Measurements from ENCODE around the gene HAGH.

The HAGH gene

DNA sequence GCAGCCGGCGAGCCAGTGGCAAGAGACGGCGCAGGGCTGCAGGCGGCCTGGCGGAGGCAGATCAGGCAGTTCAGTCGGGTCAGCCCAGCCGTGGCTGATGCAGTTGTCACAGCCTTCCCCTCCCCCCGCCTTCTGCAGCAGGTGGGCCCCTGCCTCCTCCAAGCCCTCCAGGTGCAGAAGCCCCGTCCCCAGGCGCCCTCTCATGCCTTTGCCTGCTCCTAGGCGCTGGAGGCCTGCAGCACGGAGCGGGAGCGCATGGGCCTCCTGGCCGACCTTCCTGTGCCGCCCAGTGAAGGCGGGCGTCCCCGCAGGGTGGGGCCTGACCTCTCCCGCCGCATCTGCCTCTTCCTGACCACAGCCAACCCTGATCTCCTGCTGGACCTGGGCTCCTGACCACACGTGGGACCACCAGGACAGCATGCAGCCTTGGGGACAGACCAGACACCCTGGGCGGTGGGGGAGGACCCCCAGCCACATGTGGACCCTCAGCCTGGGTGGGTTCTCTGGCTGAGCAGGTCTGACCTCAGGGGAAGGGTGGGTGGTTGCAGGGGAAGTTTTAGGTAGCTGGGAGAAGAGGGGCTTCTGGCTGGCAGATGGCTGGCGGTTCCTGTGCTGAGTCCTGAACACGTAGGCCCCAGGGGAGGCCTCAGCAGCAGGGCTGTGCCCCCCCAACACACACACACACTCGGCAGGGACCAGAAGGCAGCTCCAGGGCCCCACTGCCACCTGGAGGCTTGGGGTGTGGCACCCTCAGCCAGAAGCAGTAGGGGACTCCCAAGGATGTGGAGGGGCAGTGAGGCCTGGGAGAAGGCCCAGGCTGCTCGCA is 50.6 kb downstream of the HAGH start:
- no peaks in the 10 kb centered on the region for H3K9me3 ChIP-seq (ENCODE audit: control extremely low read depth in 1 of 5, control insufficient read depth in 4 of 5, insufficient read depth in 2 of 5, low read depth in 1 of 5, low read length in 4 of 5)
- H3K36me3 ChIP-seq (ENCODE audit: control insufficient read depth in 4 of 4, insufficient read depth in 4 of 4, low read length in 3 of 4) = peaks cover 0 to 63% (median 41%) of the 10 kb centered on the region in 4 experiments
- 90% methylated on average over 24 of the region's 28 CpGs for WGBS (ENCODE audit: insufficient coverage)
- no peak overlapping the region for H3K4me3 ChIP-seq (ENCODE audit: control insufficient read depth in 1 of 7, extremely low read depth in 1 of 7, insufficient read depth in 4 of 7, low read depth in 2 of 7, low read length in 6 of 7)
- H3K27me3 ChIP-seq (replicated peaks in 2 of 5; ENCODE audit: control insufficient read depth in 4 of 5, insufficient read depth in 5 of 5, low read length in 4 of 5) = no peaks in the 10 kb centered on the region
- ChIA-PET POLR2A (interaction anchor here (0.6 kb wide), 1 partner anchor 26 kb away, joined by 3 read pairs; no protein-coding TSS in a partner anchor), CTCF (interaction anchor here (1.2 to 1.6 kb wide), 2 partner anchors 12 to 40 kb away, joined by 3 to 4 read pairs; no protein-coding TSS in a partner anchor)
- H3K4me1 ChIP-seq (ENCODE audit: control extremely low read depth in 1 of 4, control insufficient read depth in 4 of 4, insufficient read depth in 4 of 4, low read length in 3 of 4) = peaks cover 5 to 27% (median 27%) of the 10 kb centered on the region in 4 experiments
- H3K27ac ChIP-seq (ENCODE audit: insufficient read depth in 1 of 2, low read depth in 1 of 2, low read length in 2 of 2, poor library complexity in 1 of 2, severe bottlenecking in 2 of 2) = no peak overlapping the region
- DNase-seq = no peak

DNA sequence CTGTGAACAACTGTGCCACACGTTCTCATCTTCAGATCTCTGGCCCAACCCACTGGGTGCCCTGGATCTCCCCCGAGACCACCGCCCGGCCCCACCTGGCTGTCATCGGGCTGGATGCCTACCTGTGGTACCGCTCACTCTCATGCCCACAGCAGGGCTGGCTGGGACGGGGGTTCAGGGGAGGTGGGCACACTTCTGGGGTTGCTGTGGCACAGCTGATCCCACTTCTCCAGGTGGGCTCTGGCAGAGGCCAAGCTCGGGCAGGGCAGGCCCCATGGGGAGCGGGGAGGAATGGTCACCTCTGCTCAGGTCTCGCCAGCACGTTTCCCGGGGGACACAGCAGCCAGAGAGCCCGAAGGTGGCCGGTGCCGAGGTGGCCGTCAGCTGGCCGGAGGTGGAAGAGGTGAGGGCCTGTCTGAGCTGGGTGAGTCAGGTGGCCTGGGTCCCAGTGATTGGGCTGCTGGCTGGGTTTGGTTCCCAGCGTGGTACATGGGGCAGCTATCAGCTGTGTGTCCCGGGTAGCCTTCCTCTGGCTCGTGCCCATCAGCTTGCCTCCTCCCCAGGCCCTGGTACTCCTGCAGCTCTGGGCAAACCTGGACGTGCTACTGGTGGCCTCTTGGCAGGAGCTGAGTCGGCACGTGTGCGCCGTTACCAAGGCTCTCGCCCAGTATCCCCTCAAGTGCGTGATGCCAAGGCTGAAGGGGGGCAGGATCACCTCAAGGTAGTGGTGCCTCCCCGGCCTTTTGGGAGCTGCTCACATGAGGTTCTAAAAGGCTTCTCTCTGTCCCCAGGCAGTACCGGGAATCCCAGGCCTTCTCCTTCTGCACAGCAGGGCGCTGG is 51.4 kb downstream of the HAGH start:
- Histone ChIP-seq H3K27ac (ENCODE audit: insufficient read depth in 1 of 2, low read depth in 1 of 2, low read length in 2 of 2, poor library complexity in 1 of 2, severe bottlenecking in 2 of 2) (no peak overlapping the region), H3K36me3 (ENCODE audit: control insufficient read depth in 4 of 4, insufficient read depth in 4 of 4, low read length in 3 of 4) (peaks cover 0 to 64% (median 35%) of the 10 kb centered on the region in 4 experiments), H3K4me1 (ENCODE audit: control extremely low read depth in 1 of 4, control insufficient read depth in 4 of 4, insufficient read depth in 4 of 4, low read length in 3 of 4) (peaks cover 5 to 32% (median 31%) of the 10 kb centered on the region in 4 experiments), H3K27me3 (replicated peaks in 2 of 5; ENCODE audit: control insufficient read depth in 4 of 5, insufficient read depth in 5 of 5, low read length in 4 of 5) (no peaks in the 10 kb centered on the region), H3K4me3 (ENCODE audit: control insufficient read depth in 1 of 7, extremely low read depth in 1 of 7, insufficient read depth in 4 of 7, low read depth in 2 of 7, low read length in 6 of 7) (no peak overlapping the region), H3K9me3 (ENCODE audit: control extremely low read depth in 1 of 5, control insufficient read depth in 4 of 5, insufficient read depth in 2 of 5, low read depth in 1 of 5, low read length in 4 of 5) (no peaks in the 10 kb centered on the region)
- ChIA-PET POLR2A (interaction anchor here (0.6 kb wide), 1 partner anchor 25 kb away, joined by 3 read pairs; no protein-coding TSS in a partner anchor), CTCF (interaction anchor here (1.0 to 1.6 kb wide), 4 partner anchors 7 to 151 kb away, joined by 3 to 9 read pairs (median 4); partner anchors contain the start of genes NUBP2 and SPSB3)
- WGBS (ENCODE audit: insufficient coverage) = 96% methylated on average over 29 of the region's 30 CpGs
- DNase-seq = no peak

GRCh38 chr16:1774448-1774780 is 52.2 kb downstream of the HAGH start:
- Histone ChIP-seq H3K4me3 (ENCODE audit: control insufficient read depth in 1 of 7, extremely low read depth in 1 of 7, insufficient read depth in 4 of 7, low read depth in 2 of 7, low read length in 6 of 7) (peak overlapping the region in 5 of 7 experiments; percentile 34 to 94 (median 88)), H3K9me3 (ENCODE audit: control extremely low read depth in 1 of 5, control insufficient read depth in 4 of 5, insufficient read depth in 2 of 5, low read depth in 1 of 5, low read length in 4 of 5) (no peaks in the 10 kb centered on the region), H3K27me3 (replicated peaks in 2 of 5; ENCODE audit: control insufficient read depth in 4 of 5, insufficient read depth in 5 of 5, low read length in 4 of 5) (no peaks in the 10 kb centered on the region), H3K27ac (ENCODE audit: insufficient read depth in 1 of 2, low read depth in 1 of 2, low read length in 2 of 2, poor library complexity in 1 of 2, severe bottlenecking in 2 of 2) (no peak overlapping the region), H3K36me3 (ENCODE audit: control insufficient read depth in 4 of 4, insufficient read depth in 4 of 4, low read length in 3 of 4) (peaks cover 0 to 64% (median 29%) of the 10 kb centered on the region in 4 experiments), H3K4me1 (ENCODE audit: control extremely low read depth in 1 of 4, control insufficient read depth in 4 of 4, insufficient read depth in 4 of 4, low read length in 3 of 4) (peaks cover 5 to 34% (median 32%) of the 10 kb centered on the region in 4 experiments)
- ChIA-PET POLR2A (interaction anchor here (0.6 to 1.1 kb wide), 2 partner anchors 7 to 97 kb away, joined by 3 read pairs; partner anchors contain the start of gene JPT2), CTCF (interaction anchor here (1.0 to 2.3 kb wide), 5 partner anchors 8 to 152 kb away, joined by 3 to 10 read pairs (median 4); partner anchors contain the start of genes NUBP2 and SPSB3)
- no peak for DNase-seq
- 92% methylated on average over 7 of the region's 7 CpGs for WGBS (ENCODE audit: insufficient coverage)

DNA sequence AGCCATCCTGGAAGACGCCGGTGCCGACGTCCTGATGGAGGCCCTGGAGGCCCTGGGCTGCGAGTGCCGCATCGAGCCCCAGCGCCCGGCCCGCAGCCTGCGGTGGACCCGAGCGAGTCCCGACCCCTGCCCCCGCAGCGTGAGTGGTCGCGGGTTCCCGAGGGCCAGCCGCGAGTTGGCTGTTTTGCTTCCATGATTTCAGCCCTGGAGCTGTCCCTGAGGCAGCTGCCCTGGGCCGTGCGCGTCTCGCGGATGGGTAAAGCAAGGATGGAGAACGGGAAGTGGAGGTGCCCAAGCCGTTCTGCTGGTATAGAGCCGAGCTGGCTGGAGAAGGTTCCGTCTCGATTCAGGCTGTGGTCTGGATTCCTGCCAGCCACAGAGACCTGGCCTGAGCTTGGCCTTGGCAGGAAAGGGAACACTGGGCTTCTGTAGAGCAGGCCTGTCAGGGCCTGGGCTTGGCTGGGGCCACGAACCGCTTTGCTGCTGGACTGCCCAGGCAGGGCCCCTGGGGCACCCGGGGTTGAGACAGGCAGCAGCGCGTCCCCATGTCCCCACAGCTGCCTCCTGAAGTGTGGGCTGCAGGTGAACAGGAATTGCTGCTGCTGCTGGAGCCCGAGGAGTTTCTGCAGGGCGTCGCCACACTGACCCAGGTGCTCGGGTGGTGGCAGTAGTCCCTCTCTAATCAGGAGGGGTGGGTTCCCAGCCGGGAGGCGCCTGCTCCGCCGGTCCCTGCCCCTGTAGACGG is 52.8 kb downstream of the HAGH start:
- Histone ChIP-seq H3K36me3 (ENCODE audit: control insufficient read depth in 4 of 4, insufficient read depth in 4 of 4, low read length in 3 of 4) (peaks cover 0 to 64% (median 27%) of the 10 kb centered on the region in 4 experiments), H3K4me3 (ENCODE audit: control insufficient read depth in 1 of 7, extremely low read depth in 1 of 7, insufficient read depth in 4 of 7, low read depth in 2 of 7, low read length in 6 of 7) (peak overlapping the region; percentile 69 to 94 (median 84)), H3K27me3 (replicated peaks in 2 of 5; ENCODE audit: control insufficient read depth in 4 of 5, insufficient read depth in 5 of 5, low read length in 4 of 5) (no peaks in the 10 kb centered on the region), H3K9me3 (ENCODE audit: control extremely low read depth in 1 of 5, control insufficient read depth in 4 of 5, insufficient read depth in 2 of 5, low read depth in 1 of 5, low read length in 4 of 5) (no peaks in the 10 kb centered on the region), H3K27ac (ENCODE audit: insufficient read depth in 1 of 2, low read depth in 1 of 2, low read length in 2 of 2, poor library complexity in 1 of 2, severe bottlenecking in 2 of 2) (peak overlapping the region; percentile 66 to 79), H3K4me1 (ENCODE audit: control extremely low read depth in 1 of 4, control insufficient read depth in 4 of 4, insufficient read depth in 4 of 4, low read length in 3 of 4) (peaks cover 5 to 34% (median 32%) of the 10 kb centered on the region in 4 experiments)
- POLR2A ChIA-PET = interaction anchor here (0.6 to 1.1 kb wide), 2 partner anchors 8 to 96 kb away, joined by 3 read pairs; partner anchors contain the start of gene JPT2
- 12% methylated on average over 37 of the region's 45 CpGs for WGBS (ENCODE audit: insufficient coverage)
- peak in 2 of 3 donors; percentile 15 to 41 for DNase-seq
- CTCF ChIA-PET = interaction anchor here (1.0 to 2.3 kb wide), 5 partner anchors 8 to 153 kb away, joined by 3 to 10 read pairs (median 4); partner anchors contain the start of genes NUBP2 and SPSB3

DNA sequence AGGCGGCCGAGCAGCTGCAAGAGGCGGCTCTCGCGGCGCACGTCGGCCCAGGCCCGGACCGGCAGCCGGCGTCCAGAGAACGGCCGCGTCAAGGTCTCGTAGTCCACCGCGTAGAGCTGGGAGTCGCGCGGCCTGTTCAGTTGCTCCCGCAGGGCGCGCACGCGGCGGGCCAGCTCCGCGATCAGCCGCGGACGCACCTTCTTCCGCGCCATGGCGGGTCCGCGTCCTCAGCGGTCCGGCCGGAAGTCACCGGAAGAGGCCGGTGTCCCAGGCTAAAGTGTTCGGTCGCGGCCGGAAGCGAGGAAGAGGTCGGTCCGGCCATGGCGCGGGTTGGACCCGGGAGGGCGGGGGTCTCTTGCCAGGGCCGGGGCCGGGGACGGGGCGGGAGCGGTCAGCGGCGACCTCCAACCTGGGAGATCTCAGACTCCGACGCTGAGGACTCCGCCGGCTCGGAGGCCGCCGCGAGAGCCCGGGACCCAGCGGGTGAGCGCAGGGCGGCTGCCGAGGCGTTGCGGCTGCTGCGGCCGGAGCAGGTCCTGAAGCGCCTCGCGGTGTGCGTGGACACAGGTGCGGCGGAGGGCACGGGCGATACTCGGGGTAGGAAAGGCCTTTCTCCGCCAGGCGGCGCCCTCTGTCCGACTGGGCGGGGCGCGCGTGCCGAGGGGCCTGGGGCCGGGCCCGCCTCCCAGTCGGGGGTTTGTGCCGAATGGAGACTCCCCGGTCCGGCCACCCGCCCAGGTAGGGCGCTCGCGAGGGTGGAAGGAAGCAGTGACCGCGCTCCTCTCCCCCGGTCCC is 53.5 kb downstream of the HAGH start, which contains the start of gene MRPS34:
MRPS34 (minus strand) TSS at position 227 of the 795 bp plus-strand sequence; CDS start at position 212, 15 bp downstream.
- ChIA-PET POLR2A (interaction anchor here (0.7 to 1.5 kb wide), 3 partner anchors 9 to 40 kb away, joined by 3 to 4 read pairs (median 3); partner anchors contain the start of genes NUBP2 and SPSB3), CTCF (interaction anchor here (0.6 to 2.3 kb wide), 6 partner anchors 9 to 49 kb away, joined by 3 to 10 read pairs (median 4); partner anchors contain the start of genes NUBP2 and SPSB3)
- H3K27me3 ChIP-seq (replicated peaks in 2 of 5; ENCODE audit: control insufficient read depth in 4 of 5, insufficient read depth in 5 of 5, low read length in 4 of 5) = no peaks in the 10 kb centered on the region
- peaks cover 5 to 34% (median 32%) of the 10 kb centered on the region in 4 experiments for H3K4me1 ChIP-seq (ENCODE audit: control extremely low read depth in 1 of 4, control insufficient read depth in 4 of 4, insufficient read depth in 4 of 4, low read length in 3 of 4)
- H3K9me3 ChIP-seq (ENCODE audit: control extremely low read depth in 1 of 5, control insufficient read depth in 4 of 5, insufficient read depth in 2 of 5, low read depth in 1 of 5, low read length in 4 of 5) = no peaks in the 10 kb centered on the region
- 0% methylated on average over 101 of the region's 108 CpGs for WGBS (ENCODE audit: insufficient coverage)
- peak; percentile 82 to 87 (median 85) for DNase-seq
- peak within 1 kb of the TSS; percentile 69 to 94 (median 84) for H3K4me3 ChIP-seq (ENCODE audit: control insufficient read depth in 1 of 7, extremely low read depth in 1 of 7, insufficient read depth in 4 of 7, low read depth in 2 of 7, low read length in 6 of 7)
- H3K36me3 ChIP-seq (ENCODE audit: control insufficient read depth in 4 of 4, insufficient read depth in 4 of 4, low read length in 3 of 4) = peaks cover 0 to 65% (median 29%) of the 10 kb centered on the region in 4 experiments
- H3K27ac ChIP-seq (ENCODE audit: insufficient read depth in 1 of 2, low read depth in 1 of 2, low read length in 2 of 2, poor library complexity in 1 of 2, severe bottlenecking in 2 of 2) = peak within 1 kb of the TSS; percentile 66 to 79
